HCT116 (cell line): ENCODE data around the gene UROD. TPM values are rescaled to one million over a fixed set of nuclear protein-coding genes. Genes with fewer than 3 reads are reported as not detected.

Experiments used
- ATAC-seq: fragments of 200-7000 bp; cut with Tn5 transposase; 2 replicates; pipeline ENCODE4 v1.9.1; 2020; ENCODE audit warnings: mild to moderate bottlenecking, moderate library complexity
- BruUV-seq: library from RNA; stranded (reverse); fragments of 400-500 nt; replicated peaks from 2 replicates; lab custom pipeline; 2021; lab: Mats Ljungman, UMichigan
- CTCF ChIA-PET: fragments of 300-600 bp; sonication (Branson Sonifier 250); formaldehyde crosslinking; loops from one replicate; lab custom pipeline; 2021; ENCODE audit warnings: antibody characterized with exemption; lab: Charles Lee
- POLR2A ChIA-PET: fragments of 300-600, 350-600 bp; sonication (Branson Sonifier 250); formaldehyde crosslinking; loops from one replicate; lab custom pipeline; 2021; ENCODE audit warnings: antibody characterized with exemption; lab: Charles Lee
- RAD21 ChIA-PET, 2 experiments: fragments of 300-600 bp; sonication (Branson Sonifier 250); formaldehyde crosslinking; loops; one replicate each; lab custom pipeline; 2023; ENCODE audit warnings: low total read pairs in 2 of 2; ENCODE audit not compliant: uncharacterized antibody in 2 of 2, unreplicated experiment in 2 of 2, low non-redundant PET in 1 of 2; lab: Charles Lee
- DNase-seq: peaks from one replicate; pipeline ENCODE4 v3.0.0-alpha.2; 2010; ENCODE audit warnings: low read depth, low spot score
- H2AFZ ChIP-seq: fragments of 200-600 bp; shearing (Covaris generic), sonication (generic); 2 replicates; pipeline ENCODE4 v1.6.1; 2017; ENCODE audit warnings: low read depth, mixed run types, mixed read lengths, antibody characterized with exemption, low read length; ENCODE audit not compliant: poor library complexity, severe bottlenecking
- H3K27ac ChIP-seq: 2 replicates; pipeline ENCODE4 v1.5.1; 2012; ENCODE audit warnings: low read depth, low read length
- H3K27me3 ChIP-seq: fragments of 200-600 bp; sonication (generic); 2 replicates; pipeline ENCODE4 v1.6.1; 2016; ENCODE audit warnings: mixed run types, low read length, mixed read lengths; ENCODE audit not compliant: insufficient read depth
- H3K36me3 ChIP-seq, 2 experiments: fragments of 200-500 bp in 1 of 2; fragments of 200-600 bp in 1 of 2; sonication (Bioruptor generic) in 1 of 2; sonication (generic) in 1 of 2; 2 replicates each; pipeline versions ENCODE4 v1.5.1 to v1.6.1; 2014 to 2016; ENCODE audit warnings: low read length in 2 of 2, inconsistent platforms in 1 of 2, mixed read lengths in 1 of 2, mixed run types in 1 of 2; ENCODE audit not compliant: insufficient read depth in 2 of 2, control insufficient read depth in 1 of 2
- H3K4me1 ChIP-seq, 2 experiments: fragments of 200-600 bp in 1 of 2; sonication (generic) in 1 of 2; 2 replicates each; pipeline versions ENCODE4 v1.5.1 to v1.6.1; 2012 to 2017; ENCODE audit warnings: low read length in 2 of 2, inconsistent platforms in 1 of 2, mild to moderate bottlenecking in 1 of 2, mixed read lengths in 1 of 2, mixed run types in 1 of 2, moderate library complexity in 1 of 2; ENCODE audit not compliant: insufficient read depth in 2 of 2, control insufficient read depth in 1 of 2
- H3K4me2 ChIP-seq: fragments of 200-600 bp; sonication (generic); 2 replicates; pipeline ENCODE4 v1.6.1; 2017; ENCODE audit warnings: mixed run types, low read length, mixed read lengths
- H3K4me3 ChIP-seq, 2 experiments: fragments of 200-600 bp in 1 of 2; sonication (generic) in 1 of 2; replicated peaks in 1 of 2; 2 replicates each; pipeline ENCODE4 v1.5.1; 2011 to 2016; ENCODE audit warnings: low read length in 2 of 2, control low read depth in 1 of 2, low read depth in 1 of 2, mild to moderate bottlenecking in 1 of 2, mixed read lengths in 1 of 2, mixed run types in 1 of 2
- H3K79me2 ChIP-seq: fragments of 200-600 bp; sonication (generic); 2 replicates; pipeline ENCODE4 v1.6.1; 2017; ENCODE audit warnings: mild to moderate bottlenecking, mixed run types, low read length, moderate library complexity, mixed read lengths; ENCODE audit not compliant: insufficient read depth
- H3K9ac ChIP-seq: fragments of 200-600 bp; sonication (generic); 2 replicates; pipeline ENCODE4 v1.6.1; 2016; ENCODE audit warnings: low read length, mixed read lengths
- H3K9me2 ChIP-seq: fragments of 200-600 bp; sonication (generic), shearing (Covaris generic); 2 replicates; pipeline ENCODE4 v1.6.1; 2017; ENCODE audit warnings: mixed run types, mild to moderate bottlenecking, moderate library complexity; ENCODE audit not compliant: insufficient read depth
- H3K9me3 ChIP-seq, 2 experiments: fragments of 200-500 bp in 1 of 2; fragments of 200-600 bp in 1 of 2; sonication (Bioruptor generic) in 1 of 2; sonication (generic) in 1 of 2; 2 replicates each; pipeline ENCODE4 v1.6.1; 2014 to 2017; ENCODE audit warnings: low read length in 2 of 2, mixed read lengths in 2 of 2, inconsistent platforms in 1 of 2, low read depth in 1 of 2, mild to moderate bottlenecking in 1 of 2, mixed run types in 1 of 2, moderate library complexity in 1 of 2; ENCODE audit not compliant: control insufficient read depth in 1 of 2, insufficient read depth in 1 of 2
- H4K20me1 ChIP-seq: fragments of 200-600 bp; sonication (generic), shearing (Covaris generic); 2 replicates; pipeline ENCODE4 v1.6.1; 2017; ENCODE audit warnings: mixed run types, mild to moderate bottlenecking, moderate library complexity; ENCODE audit not compliant: insufficient read depth
- ATF3 ChIP-seq: IDR thresholded peaks from 2 replicates; pipeline ENCODE4 v1.6.1; 2012
- CBX3 ChIP-seq: IDR thresholded peaks from 2 replicates; pipeline ENCODE4 v1.6.1; 2012; ENCODE audit warnings: low read depth
- CEBPB ChIP-seq: IDR thresholded peaks from 2 replicates; pipeline ENCODE4 v1.6.1; 2012; ENCODE audit warnings: low read depth
- CTCF ChIP-seq, 3 experiments: fragments of 200-600 bp in 1 of 3; sonication (generic) in 1 of 3; IDR thresholded peaks in 2 of 3; conservative IDR thresholded peaks in 1 of 3; 2 replicates each; pipeline ENCODE4 v1.5.1; 2012 to 2017; ENCODE audit warnings: low read depth in 2 of 3, low read length in 2 of 3, antibody characterized with exemption in 1 of 3, borderline replicate concordance in 1 of 3, control low read depth in 1 of 3, mild to moderate bottlenecking in 1 of 3, mixed read lengths in 1 of 3, mixed run types in 1 of 3, moderate library complexity in 1 of 3; ENCODE audit not compliant: insufficient read depth in 1 of 3
- ELF1 ChIP-seq: IDR thresholded peaks from 2 replicates; pipeline ENCODE4 v1.6.1; 2012; ENCODE audit warnings: low read depth, borderline replicate concordance
- EZH2 ChIP-seq: fragments of 200-600 bp; sonication (generic); IDR thresholded peaks from 2 replicates; pipeline ENCODE4 v1.6.1; 2017; ENCODE audit warnings: antibody characterized with exemption, mixed run types
- EZH2phosphoT487 ChIP-seq: fragments of 200-600 bp; IDR thresholded peaks from 2 replicates; pipeline ENCODE4 v1.6.1; 2018; ENCODE audit warnings: antibody characterized with exemption, borderline replicate concordance
- FOSL1 ChIP-seq: IDR thresholded peaks from 2 replicates; pipeline ENCODE4 v1.6.1; 2012; ENCODE audit warnings: low read depth
- JUND ChIP-seq: IDR thresholded peaks from 2 replicates; pipeline ENCODE4 v1.6.1; 2012
- POLR2A ChIP-seq: IDR thresholded peaks from 2 replicates; pipeline ENCODE4 v1.7.0; 2011; ENCODE audit warnings: borderline replicate concordance; ENCODE audit not compliant: insufficient read depth, insufficient read length; ENCODE audit errors: extremely low read depth
- POLR2AphosphoS5 ChIP-seq: IDR thresholded peaks from 2 replicates; pipeline ENCODE4 v1.6.1; 2011; ENCODE audit warnings: mild to moderate bottlenecking, low read depth, low read length, moderate library complexity
- RAD21 ChIP-seq: IDR thresholded peaks from 2 replicates; pipeline ENCODE4 v1.6.1; 2012; ENCODE audit warnings: low read depth, mild to moderate bottlenecking
- SIN3A ChIP-seq: IDR thresholded peaks from 2 replicates; pipeline ENCODE4 v1.6.1; 2012; ENCODE audit warnings: low read depth
- SP1 ChIP-seq: IDR thresholded peaks from 2 replicates; pipeline ENCODE4 v1.6.1; 2012; ENCODE audit warnings: low read depth
- SRF ChIP-seq: IDR thresholded peaks from 2 replicates; pipeline ENCODE4 v1.6.1; 2012; ENCODE audit warnings: low read depth
- TCF7L2 ChIP-seq: IDR thresholded peaks from 2 replicates; pipeline ENCODE4 v1.7.0; 2011; ENCODE audit warnings: borderline replicate concordance, inconsistent platforms; ENCODE audit not compliant: insufficient read depth, insufficient read length; ENCODE audit errors: extremely low read depth
- YY1 ChIP-seq: IDR thresholded peaks from 2 replicates; pipeline ENCODE4 v1.6.1; 2011; ENCODE audit warnings: low read length, low read depth, moderate library complexity, mild to moderate bottlenecking; ENCODE audit not compliant: insufficient replicate concordance; ENCODE audit errors: extremely low read depth
- ZBTB33 ChIP-seq: IDR thresholded peaks from 2 replicates; pipeline ENCODE4 v1.6.1; 2011; ENCODE audit warnings: mild to moderate bottlenecking, low read length, moderate library complexity; ENCODE audit not compliant: insufficient replicate concordance; ENCODE audit errors: extremely low read depth
- ZNF274 ChIP-seq: fragments of 200-500 bp; sonication (Bioruptor generic); IDR thresholded peaks from 2 replicates; pipeline ENCODE4 v1.6.1; 2014; ENCODE audit warnings: mild to moderate bottlenecking, low read depth, low read length, inconsistent platforms
- intact Hi-C: fragments of 100-400 bp; cut with micrococcal nuclease; formaldehyde crosslinking; loops from 2 replicates; pipeline ENCODE4 v1.10.0; 2022
- total RNA-seq: library from RNA; stranded (reverse); gene quantifications from one replicate; pipeline ENCODE4 v1.2.1, GENCODE V29; 2021; ENCODE audit not compliant: unreplicated experiment

The UROD gene
- total RNA-seq, 1 experiment from 2014 or later = 73.7 TPM

- H3K9me2 ChIP-seq = no peaks in the 10 kb centered on the region
- CTCF ChIA-PET = no interaction called here
- no TSS peak for BruUV-seq
- peaks cover 16% of the 10 kb centered on the region for H3K79me2 ChIP-seq
- no peak overlapping the region for H3K9ac ChIP-seq
- H3K27ac ChIP-seq = no peak overlapping the region
- ATAC-seq (no peak), DNase-seq (no peak)
- POLR2A ChIA-PET = no interaction called here
- no peak overlapping the region for H2AFZ ChIP-seq
- H3K4me2 ChIP-seq = no peak overlapping the region
- RAD21 ChIA-PET = no interaction called here
- H3K4me1 ChIP-seq = peaks cover 0 to 14% of the 10 kb centered on the region in 2 experiments; a peak in 2 of 4 replicates
- no peaks in the 10 kb centered on the region for H3K9me3 ChIP-seq
- intact Hi-C loops = no loop called here
- TF ChIP-seq EZH2 = no peak
- no peak for TF ChIP-seq ATF3
- TF ChIP-seq ZNF274 = no peak
- TF ChIP-seq EZH2phosphoT487 = no peak
- TF ChIP-seq CEBPB = no peak
- TF ChIP-seq JUND = no peak
- no peak for TF ChIP-seq SP1
- TF ChIP-seq FOSL1 = no peak
- no peak for TF ChIP-seq ZBTB33
- TF ChIP-seq RAD21 = no peak
- no peak for TF ChIP-seq SIN3A
- TF ChIP-seq SRF = no peak
- no peak for TF ChIP-seq POLR2A
- TF ChIP-seq POLR2AphosphoS5 = no peak
- TF ChIP-seq YY1 = no peak
- no peak for TF ChIP-seq ELF1
- no peak for TF ChIP-seq TCF7L2
- no peak for TF ChIP-seq CBX3
- TF ChIP-seq CTCF (IDR thresholded peaks at IDR 0.05 in 2 of 3, conservative IDR thresholded peaks at IDR 0.05 in 1 of 3; ENCODE audit: borderline replicate concordance in 1 of 3, insufficient read depth in 1 of 3, low read depth in 2 of 3, low read length in 2 of 3) = no peak
- no peaks in the 10 kb centered on the region for H3K27me3 ChIP-seq
- H3K36me3 ChIP-seq = no peaks in the 10 kb centered on the region
- H4K20me1 ChIP-seq = no peaks in the 10 kb centered on the region
- no peak overlapping the region for H3K4me3 ChIP-seq
These were observed 23.4 kb upstream of the UROD start for GRCh38 chr1:44988531-44989156.
